Caco-2 (cell line): ENCODE measurements around the gene LIPT1. TPM values are rescaled to one million over a fixed set of nuclear protein-coding genes. Genes with fewer than 3 reads are reported as not detected.
"Not testable (repeated sequence)": the region's sequence is repeated elsewhere in the genome, so short reads cannot be mapped to it uniquely, and the experiment has no call there.

Experiments used
- BruUV-seq: library from RNA; stranded (reverse); fragments of 400-500 nt; replicated peaks from 2 replicates; lab custom pipeline; 2021; lab: Mats Ljungman, UMichigan
- CTCF ChIA-PET: fragments of 300-600 bp; sonication (Branson Sonifier 250); formaldehyde crosslinking; loops from one replicate; lab custom pipeline; 2022; ENCODE audit warnings: antibody characterized with exemption; lab: Charles Lee
- POLR2A ChIA-PET: fragments of 300-600 bp; sonication (Branson Sonifier 250); formaldehyde crosslinking; loops from one replicate; lab custom pipeline; 2022; ENCODE audit warnings: antibody characterized with exemption; lab: Charles Lee
- DNase-seq, 2 experiments: peaks; one replicate each; pipeline versions ENCODE4 v3.0.0 to v3.0.0-alpha.2; 2020 to 2022
- H3K27me3 ChIP-seq: replicated peaks from 2 replicates; pipeline ENCODE4 v1.6.0; 2011; ENCODE audit warnings: low read length; ENCODE audit not compliant: control insufficient read depth, insufficient read depth
- H3K36me3 ChIP-seq: 2 replicates; pipeline ENCODE4 v1.5.1; 2011; ENCODE audit warnings: low read length; ENCODE audit not compliant: control insufficient read depth, insufficient read depth
- H3K4me1 ChIP-seq: fragments of 250-450 bp; sonication (Bioruptor Pico); 2 replicates; pipeline ENCODE4 v1.5.1; 2020; ENCODE audit warnings: mild to moderate bottlenecking
- H3K4me3 ChIP-seq: 2 replicates; pipeline ENCODE4 v1.5.1; 2011; ENCODE audit warnings: low read depth, mild to moderate bottlenecking, control low read depth, low read length
- H3K9me3 ChIP-seq: fragments of 250-450 bp; sonication (Bioruptor Pico); 2 replicates; pipeline ENCODE4 v1.5.1; 2020; ENCODE audit warnings: mild to moderate bottlenecking, moderate library complexity
- H3K27ac Mint-ChIP-seq: one replicate; pipeline ENCODE4 v1.8.0; 2022; ENCODE audit warnings: mixed read lengths; ENCODE audit not compliant: unreplicated experiment
- H3K27me3 Mint-ChIP-seq: one replicate; pipeline ENCODE4 v1.8.0; 2022; ENCODE audit warnings: mixed read lengths; ENCODE audit not compliant: insufficient read depth, unreplicated experiment
- H3K36me3 Mint-ChIP-seq: one replicate; pipeline ENCODE4 v1.8.0; 2022; ENCODE audit warnings: mild to moderate bottlenecking, mixed read lengths; ENCODE audit not compliant: insufficient read depth, unreplicated experiment
- H3K4me1 Mint-ChIP-seq: one replicate; pipeline ENCODE4 v1.8.0; 2022; ENCODE audit warnings: low read depth, mixed read lengths; ENCODE audit not compliant: unreplicated experiment
- H3K4me3 Mint-ChIP-seq: one replicate; pipeline ENCODE4 v1.8.0; 2022; ENCODE audit warnings: mild to moderate bottlenecking, moderate library complexity, mixed read lengths; ENCODE audit not compliant: unreplicated experiment
- H3K9me3 Mint-ChIP-seq: one replicate; pipeline ENCODE4 v1.8.0; 2022; ENCODE audit warnings: mixed read lengths; ENCODE audit not compliant: unreplicated experiment
- CTCF ChIP-seq, 2 experiments: fragments of 200-600 bp in 1 of 2; IDR thresholded peaks; 1 replicate in 1 of 2; 2 replicates in 1 of 2; pipeline versions ENCODE4 v1.5.1 to v1.8.0; 2011 to 2022; ENCODE audit warnings: antibody characterized with exemption in 1 of 2, control low read depth in 1 of 2, inconsistent platforms in 1 of 2, low read depth in 1 of 2, low read length in 1 of 2, mild to moderate bottlenecking in 1 of 2, moderate library complexity in 1 of 2; ENCODE audit not compliant: insufficient read depth in 1 of 2, severe bottlenecking in 1 of 2, unreplicated experiment in 1 of 2
- intact Hi-C: fragments of 100-400 bp; cut with micrococcal nuclease; formaldehyde crosslinking; loops from one replicate; pipeline ENCODE4 v1.10.0; 2022; ENCODE audit not compliant: unreplicated experiment
- total RNA-seq: library from RNA; stranded (reverse); gene quantifications from 2 replicates; pipeline ENCODE4 v1.2.3, GENCODE V29; 2022

LIPT1 gene
- total RNA-seq, 1 experiment from 2014 or later: 9.4 TPM

GRCh38 chr2:99111945-99112344 is 42.8 kb upstream of the LIPT1 start:
- no TSS peak for BruUV-seq
- Mint-ChIP-seq H3K9me3 (no peaks in the 10 kb centered on the region), H3K27me3 (no peaks in the 10 kb centered on the region), H3K36me3 (no peaks in the 10 kb centered on the region), H3K4me3 (no peak overlapping the region), H3K27ac (no peak overlapping the region), H3K4me1 (peaks cover 8% of the 10 kb centered on the region)
- no peak for DNase-seq
- H3K9me3 ChIP-seq: no peaks in the 10 kb centered on the region; the same call in 1 of the 2 replicates
- H3K27me3 ChIP-seq: no peaks in the 10 kb centered on the region
- intact Hi-C loops: no loop called here
- no peak overlapping the region for H3K4me3 ChIP-seq
- no peaks in the 10 kb centered on the region for H3K4me1 ChIP-seq
- POLR2A ChIA-PET: no interaction called here
- H3K36me3 ChIP-seq: no peaks in the 10 kb centered on the region
- CTCF ChIA-PET: no interaction called here
- no peak for TF ChIP-seq CTCF (IDR thresholded peaks at IDR 0.05; ENCODE audit: insufficient read depth in 1 of 2, low read depth in 1 of 2, low read length in 1 of 2, severe bottlenecking in 1 of 2, unreplicated experiment in 1 of 2)

- H3K36me3 ChIP-seq: no peaks in the 10 kb centered on the region
- no peak for DNase-seq
- Mint-ChIP-seq H3K9me3 (no peaks in the 10 kb centered on the region), H3K27ac (no peak overlapping the region), H3K4me1 (peaks cover 8% of the 10 kb centered on the region), H3K27me3 (no peaks in the 10 kb centered on the region), H3K4me3 (no peak overlapping the region), H3K36me3 (no peaks in the 10 kb centered on the region)
- POLR2A ChIA-PET: no interaction called here
- no peaks in the 10 kb centered on the region; the same call in 1 of the 2 replicates for H3K9me3 ChIP-seq
- TF ChIP-seq CTCF (IDR thresholded peaks at IDR 0.05; ENCODE audit: insufficient read depth in 1 of 2, low read depth in 1 of 2, low read length in 1 of 2, severe bottlenecking in 1 of 2, unreplicated experiment in 1 of 2): no peak
- CTCF ChIA-PET: no interaction called here
- no peaks in the 10 kb centered on the region for H3K27me3 ChIP-seq
- intact Hi-C loops: no loop called here
- no TSS peak for BruUV-seq
- H3K4me3 ChIP-seq: no peak overlapping the region
- H3K4me1 ChIP-seq: no peaks in the 10 kb centered on the region
These were observed 42.1 kb upstream of the LIPT1 start for GRCh38 chr2:99112617-99113016.

GRCh38 chr2:99127981-99128380 is 26.8 kb upstream of the LIPT1 start:
- Mint-ChIP-seq H3K27ac (no peak overlapping the region), H3K27me3 (no peaks in the 10 kb centered on the region), H3K9me3 (peaks cover 24% of the 10 kb centered on the region), H3K4me1 (no peaks in the 10 kb centered on the region), H3K36me3 (peaks cover 6% of the 10 kb centered on the region), H3K4me3 (no peak overlapping the region)
- intact Hi-C loops: no loop called here
- TF ChIP-seq CTCF (IDR thresholded peaks at IDR 0.05; ENCODE audit: insufficient read depth in 1 of 2, low read depth in 1 of 2, low read length in 1 of 2, severe bottlenecking in 1 of 2, unreplicated experiment in 1 of 2): no peak
- ChIA-PET CTCF (no interaction called here), POLR2A (no interaction called here)
- no peaks in the 10 kb centered on the region for H3K36me3 ChIP-seq
- no peak for DNase-seq
- H3K4me3 ChIP-seq: no peak overlapping the region
- H3K9me3 ChIP-seq: 0 out of 2 replicates have a peak, but pooled peaks cover under 1% of the 10 kb centered on the region
- no peaks in the 10 kb centered on the region for H3K27me3 ChIP-seq
- no peaks in the 10 kb centered on the region for H3K4me1 ChIP-seq
- no TSS peak for BruUV-seq

DNA sequence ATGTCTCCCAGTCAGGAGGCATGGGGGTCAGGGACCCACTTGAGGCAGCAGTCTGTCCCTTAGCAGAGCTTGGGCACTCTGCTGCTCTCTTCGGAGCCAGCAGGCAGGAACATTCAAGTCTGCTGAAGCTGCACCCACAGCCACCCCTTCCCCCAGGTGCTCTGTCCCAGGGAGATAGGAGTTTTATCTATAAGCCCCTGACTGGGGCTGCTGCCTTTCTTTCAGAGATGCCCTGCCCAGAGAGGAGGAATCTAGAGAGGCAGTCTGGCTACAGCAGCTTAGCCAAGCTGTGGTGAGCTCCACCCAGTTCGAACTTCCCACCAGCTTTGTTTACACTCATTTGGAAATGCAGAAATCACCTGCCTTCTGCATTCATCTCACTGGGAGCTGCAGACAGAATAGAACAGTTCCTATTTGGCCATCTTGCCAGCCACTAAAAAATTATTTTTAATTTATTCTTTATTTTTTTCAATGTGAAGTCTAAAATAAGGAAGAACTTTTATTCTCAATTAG is 19.7 kb upstream of the LIPT1 start:
- DNase-seq, H3K27ac Mint-ChIP-seq, BruUV-seq, H3K4me3 ChIP-seq, CTCF ChIA-PET, intact Hi-C loops, H3K36me3 Mint-ChIP-seq, POLR2A ChIA-PET, H3K36me3 ChIP-seq, H3K4me3 Mint-ChIP-seq, H3K4me1 ChIP-seq, H3K27me3 Mint-ChIP-seq, H3K9me3 ChIP-seq, H3K27me3 ChIP-seq: not testable (repeated sequence)
- Mint-ChIP-seq H3K9me3 (peaks cover 41% of the 10 kb centered on the region), H3K4me1 (peaks cover 20% of the 10 kb centered on the region)
